ENCODE results near the gene CRTAC1.

CRTAC1 gene

GRCh38 chr10:97825020-97825760 lies 205.2 kb downstream of the CRTAC1 start:
- DNase-seq = no peak

- no peak for DNase-seq
Observed at GRCh38 chr10:97823734-97824133, 206.7 kb downstream of the CRTAC1 start.

DNA sequence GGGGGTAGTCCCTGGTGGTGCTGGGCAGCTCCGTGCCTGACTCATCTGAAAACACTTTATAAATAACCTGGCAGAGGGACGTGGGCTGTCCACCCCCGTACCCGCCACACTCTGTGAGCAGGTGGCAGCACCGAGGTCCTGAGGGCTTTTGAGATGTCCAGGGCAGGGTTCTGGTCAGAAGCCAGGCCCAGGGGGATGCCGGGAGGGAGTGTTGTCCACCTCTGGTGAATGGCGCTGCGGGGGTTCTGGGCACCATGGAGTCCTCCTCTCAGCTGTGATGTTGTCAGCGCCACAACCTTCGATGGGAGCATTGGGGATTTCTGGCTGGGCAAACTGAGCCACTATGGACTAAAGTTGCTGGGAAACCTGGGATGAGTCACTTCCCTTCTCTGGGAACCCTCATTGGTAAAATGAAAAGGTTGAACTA lies 208.1 kb downstream of the CRTAC1 start:
- DNase-seq = no peak

DNA sequence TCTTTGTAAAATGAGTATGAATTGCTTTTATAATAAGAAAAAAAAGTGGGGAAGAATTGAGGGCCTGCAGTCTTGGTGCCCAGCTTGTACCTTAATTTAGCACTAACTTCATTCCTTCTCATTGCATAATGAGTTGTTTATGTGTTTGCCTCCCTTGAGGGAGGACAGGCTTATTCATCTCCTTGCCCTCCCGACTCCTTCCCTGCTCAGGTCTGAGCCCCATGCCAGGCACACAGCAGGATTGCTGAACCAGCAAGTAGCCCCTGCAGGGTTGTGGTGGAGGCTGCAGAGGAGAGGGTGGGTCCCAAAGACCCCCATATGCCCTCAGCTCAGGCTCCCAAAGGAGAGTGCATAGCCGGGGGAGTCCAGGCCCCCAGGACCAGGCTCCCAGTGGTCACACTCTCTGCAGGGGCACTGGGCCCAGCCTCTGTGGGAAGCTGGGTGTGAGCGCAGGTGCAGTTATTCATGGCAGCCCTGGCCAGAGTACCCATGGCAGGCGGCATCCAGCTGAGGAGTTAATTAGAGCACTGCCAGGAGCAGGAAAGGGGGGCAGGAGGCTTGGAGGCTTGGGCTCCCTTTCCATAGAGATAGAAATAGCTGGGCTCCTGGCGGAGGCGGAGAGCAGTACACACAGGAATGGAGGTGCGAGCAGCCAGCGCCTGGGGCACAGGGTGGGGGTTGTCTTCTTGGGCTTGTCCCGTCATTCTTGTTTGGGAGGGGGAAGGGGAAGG lies 208.9 kb downstream of the CRTAC1 start:
- DNase-seq = peak; percentile 55

GRCh38 chr10:97820096-97820704 lies 210.2 kb downstream of the CRTAC1 start:
- no peak for DNase-seq

GRCh38 chr10:97818572-97818971 lies 211.8 kb downstream of the CRTAC1 start:
- no peak for DNase-seq

DNA sequence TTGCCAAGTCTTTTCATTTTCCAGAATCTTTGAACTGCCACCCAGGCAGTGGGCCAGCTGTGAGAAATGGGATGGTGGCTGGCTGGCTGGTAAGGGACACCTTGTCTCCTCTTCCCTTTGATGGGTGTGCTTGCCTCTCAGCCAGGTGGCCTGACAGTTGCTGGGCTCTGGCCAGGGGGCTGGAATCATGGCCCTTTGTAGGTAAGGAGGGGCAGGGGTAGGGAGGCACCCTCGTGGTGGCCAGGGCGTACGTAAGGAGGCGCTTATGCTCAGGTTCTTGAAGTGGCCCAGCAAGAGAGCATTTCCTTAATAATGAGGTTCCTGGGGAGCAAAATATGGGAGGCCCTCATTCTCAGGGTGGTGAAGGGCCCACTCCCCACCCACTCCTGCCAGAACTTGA lies 213.8 kb downstream of the CRTAC1 start:
- no peak for DNase-seq
